MCF 10A (cell line): ENCODE data around the gene KCNH4. TPM values are rescaled to one million over a fixed set of nuclear protein-coding genes. Genes with fewer than 3 reads are reported as not detected.

ENCODE experiments used
- Bru-seq: library from RNA; stranded (reverse); fragments of 400-500 nt; gene quantifications from one replicate; lab custom pipeline; 2021; lab: Mats Ljungman, UMichigan
- BruChase-seq, 2 experiments: library from RNA; stranded (reverse); fragments of 400-500 nt; gene quantifications; one replicate each; lab custom pipeline; 2021; lab: Mats Ljungman, UMichigan
- BruUV-seq: library from RNA; stranded (reverse); fragments of 400-500 nt; replicated peaks from 2 replicates; lab custom pipeline; 2021; lab: Mats Ljungman, UMichigan
- CTCF ChIA-PET: fragments of 300-600 bp; sonication (Branson Sonifier 250); formaldehyde crosslinking; extraction: SDS; loops from one replicate; lab custom pipeline; 2021; ENCODE audit warnings: antibody characterized with exemption, inconsistent platforms; lab: Yijun Ruan, JAX
- POLR2A ChIA-PET: fragments of 300-600, 350-650 bp; sonication (Branson Sonifier 250); formaldehyde crosslinking; extraction: SDS; loops from one replicate; lab custom pipeline; 2020; ENCODE audit warnings: antibody characterized with exemption, inconsistent platforms; lab: Yijun Ruan, JAX
- DNase-seq: peaks from one replicate; pipeline ENCODE4 v3.0.0-alpha.2; 2018; ENCODE audit not compliant: unreplicated experiment
- H3K27ac Mint-ChIP-seq: one replicate; pipeline ENCODE4 v1.8.0; 2022; ENCODE audit warnings: mild to moderate bottlenecking, low read depth, mixed read lengths; ENCODE audit not compliant: unreplicated experiment
- H3K27me3 Mint-ChIP-seq: one replicate; pipeline ENCODE4 v1.8.0; 2022; ENCODE audit warnings: mixed read lengths; ENCODE audit not compliant: insufficient read depth, unreplicated experiment
- H3K36me3 Mint-ChIP-seq: one replicate; pipeline ENCODE4 v1.8.0; 2022; ENCODE audit warnings: mild to moderate bottlenecking, moderate library complexity, mixed read lengths; ENCODE audit not compliant: insufficient read depth, unreplicated experiment
- H3K4me1 Mint-ChIP-seq: one replicate; pipeline ENCODE4 v1.8.0; 2022; ENCODE audit warnings: mixed read lengths; ENCODE audit not compliant: insufficient read depth, unreplicated experiment
- H3K4me3 Mint-ChIP-seq: one replicate; pipeline ENCODE4 v1.8.0; 2022; ENCODE audit warnings: mild to moderate bottlenecking, moderate library complexity, mixed read lengths; ENCODE audit not compliant: unreplicated experiment
- H3K9me3 Mint-ChIP-seq: one replicate; pipeline ENCODE4 v1.8.0; 2022; ENCODE audit warnings: mixed read lengths; ENCODE audit not compliant: unreplicated experiment
- intact Hi-C: fragments of 100-400 bp; cut with micrococcal nuclease; formaldehyde crosslinking; loops from 2 replicates; pipeline ENCODE4 v1.14.1; 2022
- long read RNA-seq: library from polyadenylated mRNA; stranded (forward); transcript quantifications from one replicate; pipeline ENCODE4 v2.0.0, GENCODE V29; 2022
- total RNA-seq: library from RNA; stranded (reverse); gene quantifications from 2 replicates; pipeline ENCODE4 v1.2.3, GENCODE V29; 2022
- TF ChIP-seq, protein P1 (sequence below): fragments of 200-600 bp; IDR thresholded peaks from one replicate; pipeline ENCODE4 v1.8.0; 2022; ENCODE audit warnings: antibody characterized with exemption, mild to moderate bottlenecking; ENCODE audit not compliant: unreplicated experiment

The KCNH4 gene
- total RNA-seq (not detected in 2 replicates), Bru-seq, nascent RNA (not detected), BruChase-seq, experiment 1, labeled RNA remaining after a 6-hour chase (not detected), BruChase-seq, experiment 2, labeled RNA remaining after a 2-hour chase (percentile 4 among the genes with signal in this experiment)
- long read RNA-seq = 0 reads

DNA sequence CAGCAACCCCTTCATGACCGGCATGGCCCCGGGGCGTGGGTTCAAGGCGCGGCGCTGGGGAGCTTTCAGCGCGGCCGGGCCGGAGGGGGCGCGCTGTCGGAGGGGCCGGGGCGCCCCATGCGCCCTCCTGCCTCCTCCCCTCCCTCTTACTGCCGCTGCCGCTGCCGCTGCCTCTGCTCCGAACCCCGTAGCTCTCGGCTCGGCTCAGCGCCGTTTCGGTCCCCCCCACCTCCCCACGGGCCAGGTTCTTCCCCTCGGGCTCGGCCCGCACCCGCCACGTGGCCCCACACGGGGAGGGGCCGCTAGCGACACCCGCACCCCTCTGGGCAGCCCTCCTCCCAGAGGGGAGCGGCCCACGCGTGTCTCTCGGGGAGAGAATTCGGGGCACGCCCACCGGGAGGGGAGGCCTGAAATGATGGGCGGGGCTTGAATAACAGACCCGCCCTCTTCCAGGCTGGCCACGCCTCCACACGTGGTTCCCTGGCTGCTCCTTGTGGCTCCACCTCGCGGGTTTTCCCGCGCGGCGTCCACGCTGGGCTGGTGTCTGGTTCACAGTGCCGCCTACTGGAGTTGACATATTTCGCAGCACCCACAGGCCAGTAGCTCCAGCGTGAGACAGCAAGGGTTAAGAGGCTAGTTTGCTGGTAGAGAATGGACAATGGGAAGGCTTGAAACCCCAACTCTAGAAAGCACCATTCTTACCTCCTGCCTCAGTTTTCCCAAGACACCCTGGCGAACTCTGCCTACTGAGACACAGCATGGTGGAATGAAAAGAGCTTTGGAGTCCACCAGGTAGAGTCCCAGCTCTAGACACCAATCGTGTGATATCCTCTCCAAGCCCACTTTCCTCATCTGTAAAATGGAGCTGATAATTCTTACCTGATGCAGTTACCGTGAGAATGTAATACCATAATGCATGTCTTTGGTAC lies at the start of gene KCNH4:
Gene KCNH4 (minus strand): TSS at position 221 of the 929 bp plus-strand sequence. CDS start 197 bp downstream, at position 24.
- TF ChIP-seq, protein P1, sequence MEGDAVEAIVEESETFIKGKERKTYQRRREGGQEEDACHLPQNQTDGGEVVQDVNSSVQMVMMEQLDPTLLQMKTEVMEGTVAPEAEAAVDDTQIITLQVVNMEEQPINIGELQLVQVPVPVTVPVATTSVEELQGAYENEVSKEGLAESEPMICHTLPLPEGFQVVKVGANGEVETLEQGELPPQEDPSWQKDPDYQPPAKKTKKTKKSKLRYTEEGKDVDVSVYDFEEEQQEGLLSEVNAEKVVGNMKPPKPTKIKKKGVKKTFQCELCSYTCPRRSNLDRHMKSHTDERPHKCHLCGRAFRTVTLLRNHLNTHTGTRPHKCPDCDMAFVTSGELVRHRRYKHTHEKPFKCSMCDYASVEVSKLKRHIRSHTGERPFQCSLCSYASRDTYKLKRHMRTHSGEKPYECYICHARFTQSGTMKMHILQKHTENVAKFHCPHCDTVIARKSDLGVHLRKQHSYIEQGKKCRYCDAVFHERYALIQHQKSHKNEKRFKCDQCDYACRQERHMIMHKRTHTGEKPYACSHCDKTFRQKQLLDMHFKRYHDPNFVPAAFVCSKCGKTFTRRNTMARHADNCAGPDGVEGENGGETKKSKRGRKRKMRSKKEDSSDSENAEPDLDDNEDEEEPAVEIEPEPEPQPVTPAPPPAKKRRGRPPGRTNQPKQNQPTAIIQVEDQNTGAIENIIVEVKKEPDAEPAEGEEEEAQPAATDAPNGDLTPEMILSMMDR = no peak
- H3K27me3 Mint-ChIP-seq = no peaks in the 10 kb centered on the region
- ChIA-PET POLR2A (interaction anchor here (0.6 to 1.3 kb wide), 3 partner anchors 13 to 296 kb away, joined by 3 to 4 read pairs (median 3); partner anchors contain the start of gene GHDC), CTCF (interaction anchor here (0.6 kb wide), 1 partner anchor 13 kb away, joined by 3 read pairs; no protein-coding TSS in a partner anchor)
- peak; percentile 17 for DNase-seq
- no peak within 1 kb of the TSS for H3K27ac Mint-ChIP-seq
- H3K4me1 Mint-ChIP-seq = no peaks in the 10 kb centered on the region
- no peaks in the 10 kb centered on the region for H3K9me3 Mint-ChIP-seq
- no peak within 1 kb of the TSS for H3K4me3 Mint-ChIP-seq
- BruUV-seq = no TSS peak
- intact Hi-C loops = no loop called here
- H3K36me3 Mint-ChIP-seq = no peaks in the 10 kb centered on the region

DNA sequence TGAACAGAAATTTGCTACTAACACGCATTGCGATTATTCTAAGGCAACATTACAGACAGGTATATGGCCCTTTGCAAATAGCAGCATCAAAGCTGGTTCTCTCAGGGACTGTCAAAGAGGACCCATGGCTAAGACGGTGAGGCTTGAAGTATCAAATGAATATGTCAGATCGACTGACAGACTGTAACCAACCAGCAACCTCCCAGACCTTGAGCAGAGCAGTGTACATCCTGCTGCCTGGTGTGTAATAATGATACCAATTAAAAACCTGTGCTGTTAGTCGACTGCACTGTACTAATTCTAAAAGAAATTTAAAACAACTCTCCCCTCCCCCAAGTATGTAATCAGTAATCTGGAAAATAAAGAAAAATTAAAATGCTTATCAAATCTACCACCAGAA lies 49.3 kb upstream of the KCNH4 start:
- POLR2A ChIA-PET = no interaction called here
- peaks cover 7% of the 10 kb centered on the region for H3K4me1 Mint-ChIP-seq
- H3K27ac Mint-ChIP-seq = no peak overlapping the region
- TF ChIP-seq, protein P1 = no peak
- H3K9me3 Mint-ChIP-seq = no peaks in the 10 kb centered on the region
- BruUV-seq = no TSS peak
- DNase-seq = no peak
- intact Hi-C loops = no loop called here
- CTCF ChIA-PET = interaction anchor here (0.6 to 1.0 kb wide), 2 partner anchors 21 to 84 kb away, joined by 3 to 6 read pairs; no protein-coding TSS in a partner anchor
- H3K4me3 Mint-ChIP-seq = no peak overlapping the region
- H3K36me3 Mint-ChIP-seq = peaks cover under 1% of the 10 kb centered on the region
- no peaks in the 10 kb centered on the region for H3K27me3 Mint-ChIP-seq

DNA sequence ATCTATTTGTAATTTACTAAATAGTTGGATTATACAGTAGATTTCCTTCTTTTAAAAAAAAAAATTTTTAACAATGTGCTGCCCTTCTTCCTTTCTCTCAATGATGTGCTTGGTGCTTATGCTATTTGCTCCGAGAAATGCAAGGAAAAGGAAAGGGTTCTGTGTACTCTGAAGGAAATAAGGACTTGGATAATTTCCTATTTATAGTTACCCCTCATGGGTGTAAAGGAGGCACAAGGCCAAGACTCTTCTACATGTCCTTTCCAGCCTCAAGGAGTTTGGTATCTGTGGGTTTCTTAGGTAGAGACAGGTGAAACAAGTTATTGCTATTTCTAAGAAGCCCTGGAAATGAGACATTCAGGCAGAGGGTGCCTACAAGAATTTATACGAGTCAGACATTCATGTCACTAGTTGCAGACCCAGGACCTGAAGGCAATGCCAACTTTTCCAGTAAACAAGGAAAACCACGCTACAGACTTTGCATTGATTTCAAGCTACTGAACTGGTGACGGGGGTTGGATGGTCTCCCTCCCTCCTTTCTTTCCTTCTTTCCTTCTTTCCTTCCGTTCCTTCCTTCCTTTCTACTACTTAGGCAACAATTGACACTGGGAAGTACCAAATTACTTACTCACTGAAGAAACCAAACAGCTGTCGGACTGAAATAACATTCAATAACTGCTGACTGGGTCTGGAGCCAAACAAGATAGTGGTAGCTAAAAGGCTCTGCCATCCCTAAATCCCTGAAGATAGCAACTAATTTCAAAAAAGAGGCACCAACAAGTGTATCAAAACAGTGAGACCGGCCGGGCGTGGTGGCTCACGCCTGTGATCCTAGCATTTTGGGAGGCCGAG lies 47.1 kb upstream of the KCNH4 start:
- H3K4me3 Mint-ChIP-seq = no peak overlapping the region
- H3K27ac Mint-ChIP-seq = no peak overlapping the region
- POLR2A ChIA-PET = interaction anchor here (0.5 to 0.8 kb wide), 3 partner anchors 11 to 34 kb away, joined by 3 to 4 read pairs (median 4); partner anchors contain the start of gene GHDC
- BruUV-seq = no TSS peak
- no peak for DNase-seq
- peaks cover 8% of the 10 kb centered on the region for H3K36me3 Mint-ChIP-seq
- H3K4me1 Mint-ChIP-seq = no peaks in the 10 kb centered on the region
- intact Hi-C loops = no loop called here
- H3K27me3 Mint-ChIP-seq = no peaks in the 10 kb centered on the region
- no peaks in the 10 kb centered on the region for H3K9me3 Mint-ChIP-seq
- TF ChIP-seq, protein P1 = no peak
- CTCF ChIA-PET = interaction anchor here (0.5 kb wide), 1 partner anchor 16 kb away, joined by 4 read pairs; no protein-coding TSS in a partner anchor
